HG03196 (cell line): ENCODE results near the gene TECPR1.
"Not testable (repeated sequence)": the region's sequence is repeated elsewhere in the genome, so short reads cannot be mapped to it uniquely, and the experiment has no call there.

Experiments used
- ATAC-seq: cut with Tn5 transposase; IDR thresholded peaks from one replicate; pipeline ENCODE4 v1.9.1; 2021; ENCODE audit not compliant: unreplicated experiment

TECPR1 gene

DNA sequence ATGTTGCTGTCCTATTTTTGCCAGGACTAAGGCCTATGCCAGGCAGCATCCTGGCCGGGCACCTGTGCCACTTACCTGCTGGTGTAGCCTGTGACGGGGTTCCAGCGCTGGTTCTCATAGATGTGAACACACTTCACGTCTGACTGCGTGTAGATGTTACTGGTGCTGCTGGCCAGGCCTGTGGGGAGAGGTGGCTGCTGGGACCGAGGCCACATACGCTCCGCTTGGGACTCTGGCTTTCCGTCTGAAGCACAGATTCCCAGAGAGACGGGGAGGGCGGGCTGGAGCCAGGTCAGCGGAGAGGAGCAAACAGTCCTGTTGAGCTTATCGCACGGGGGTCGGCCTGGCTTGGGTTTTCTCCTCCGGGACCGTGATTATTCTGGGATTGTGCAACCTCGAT lies 24.1 kb downstream of the TECPR1 start:
- ATAC-seq = no peak

DNA sequence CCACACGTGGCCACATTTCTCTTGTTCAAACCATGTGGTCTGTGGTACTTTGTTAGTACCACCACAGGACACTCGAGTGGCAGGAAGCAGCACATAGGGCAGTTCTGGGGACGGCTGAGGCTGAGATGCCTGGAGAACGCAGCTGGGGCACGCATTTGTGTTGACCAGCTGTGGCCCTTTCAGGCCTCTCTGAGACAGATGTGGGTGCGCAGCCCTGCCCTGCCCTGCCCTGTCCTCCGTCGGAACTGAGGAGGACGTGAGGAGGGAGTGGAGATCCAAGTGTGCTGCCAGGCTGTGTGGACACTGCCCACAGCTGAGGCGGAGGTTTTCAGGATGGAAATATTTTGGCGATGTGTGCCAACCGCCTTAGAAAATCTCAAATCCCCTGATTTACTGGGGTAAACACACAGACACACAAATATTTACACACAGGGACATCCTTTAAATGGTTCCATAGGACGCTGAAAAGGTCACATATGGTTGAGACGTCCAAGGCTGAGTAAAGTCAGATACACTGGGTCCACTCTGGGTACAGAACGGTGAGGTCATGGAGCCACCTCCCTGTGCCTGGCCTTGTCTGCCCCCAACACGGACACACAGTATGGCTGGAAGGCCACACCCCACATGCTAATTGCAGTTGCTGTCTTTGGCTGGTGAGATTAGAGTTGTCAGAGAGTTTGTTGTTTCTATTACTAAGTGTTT lies 26.0 kb downstream of the TECPR1 start:
- ATAC-seq = no peak

DNA sequence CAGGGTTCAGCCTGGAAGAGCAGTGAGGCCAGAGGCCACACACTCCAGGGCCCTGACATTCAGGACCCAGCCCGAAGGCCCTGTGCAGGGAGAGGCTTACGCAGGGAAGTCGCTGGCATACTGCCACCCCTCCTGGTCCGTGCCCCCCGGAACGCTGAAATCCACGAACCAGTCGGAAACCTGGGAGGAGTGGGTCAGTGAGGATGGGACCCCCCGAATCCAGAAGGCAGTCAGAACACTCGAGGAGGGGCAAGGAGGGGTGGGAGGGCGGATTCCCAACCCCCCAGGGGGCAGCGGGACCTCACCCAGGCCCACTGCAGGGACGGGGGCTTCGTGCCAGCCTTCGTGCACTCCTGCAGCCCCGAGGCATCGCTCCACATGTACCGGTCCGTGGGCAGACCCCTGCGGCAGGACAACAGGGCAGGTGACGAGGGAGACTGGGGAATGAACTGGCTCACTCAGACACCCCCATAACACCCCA lies 27.3 kb downstream of the TECPR1 start:
- ATAC-seq = no peak

DNA sequence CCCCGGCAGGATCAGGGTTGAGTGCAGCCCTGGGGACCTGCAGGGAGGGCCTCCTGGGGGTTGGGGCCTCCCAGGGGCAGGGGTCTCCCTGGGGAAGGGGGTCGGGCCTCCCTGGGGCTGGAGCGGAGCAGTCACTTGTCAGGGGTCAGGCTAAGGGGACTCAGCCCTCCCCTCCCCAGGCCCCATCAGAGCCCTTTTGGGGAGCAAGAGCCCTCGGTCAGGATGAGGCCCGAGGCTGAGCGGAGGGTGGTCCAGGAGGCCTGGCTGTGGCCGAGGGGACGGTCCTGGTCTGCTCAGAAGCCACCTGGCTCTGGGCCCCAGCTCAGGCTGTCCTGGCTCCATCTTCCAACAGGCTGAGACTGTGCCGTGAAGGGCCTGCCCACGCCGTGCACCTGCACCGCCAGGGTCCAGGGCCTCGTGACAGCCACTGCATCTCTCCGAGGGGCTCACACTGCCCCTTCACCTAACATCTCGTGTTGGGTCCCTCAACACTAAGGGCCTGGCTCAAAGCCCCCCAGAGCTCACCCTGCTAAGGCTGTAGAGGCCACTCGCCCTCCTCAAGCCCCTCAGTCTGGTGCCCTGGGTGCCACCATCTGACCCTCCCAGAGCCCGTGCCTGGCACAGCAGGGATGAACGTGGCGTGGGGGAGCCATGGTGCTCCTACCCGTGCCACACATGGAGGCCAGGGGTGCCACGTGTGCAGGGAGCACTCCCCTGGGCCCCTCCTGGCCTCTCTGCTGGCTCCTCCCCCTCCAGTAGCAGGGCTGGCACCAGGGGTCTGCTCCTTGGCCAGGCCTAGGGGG lies 27.9 kb downstream of the TECPR1 start:
- ATAC-seq = no peak

DNA sequence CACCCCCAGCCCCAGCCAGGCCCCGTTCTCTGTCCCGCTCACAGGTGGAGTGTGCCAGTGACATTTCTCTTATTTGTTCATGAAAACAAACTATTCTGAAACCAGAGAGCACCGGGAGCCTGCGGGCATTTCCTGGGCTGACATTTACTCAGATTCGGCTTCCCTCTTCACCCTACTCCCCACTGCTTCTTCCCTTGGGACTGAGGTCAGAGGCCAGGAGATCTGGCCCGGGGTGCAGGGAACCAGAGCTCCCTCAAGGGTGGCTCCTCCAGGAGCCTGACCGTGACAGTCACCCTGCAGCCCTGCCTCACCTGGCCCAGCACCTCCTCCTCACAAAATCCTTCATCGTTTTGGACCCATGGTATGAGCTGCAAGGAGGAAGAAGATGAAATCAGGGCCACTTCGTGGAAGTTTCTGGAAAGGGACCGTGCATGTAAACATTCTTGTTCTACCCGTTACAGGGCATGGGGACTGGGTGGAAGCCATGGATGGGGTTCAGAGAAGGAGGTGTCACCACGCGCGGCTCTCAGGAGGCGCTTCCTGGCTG lies 28.6 kb downstream of the TECPR1 start:
- ATAC-seq = no peak

DNA sequence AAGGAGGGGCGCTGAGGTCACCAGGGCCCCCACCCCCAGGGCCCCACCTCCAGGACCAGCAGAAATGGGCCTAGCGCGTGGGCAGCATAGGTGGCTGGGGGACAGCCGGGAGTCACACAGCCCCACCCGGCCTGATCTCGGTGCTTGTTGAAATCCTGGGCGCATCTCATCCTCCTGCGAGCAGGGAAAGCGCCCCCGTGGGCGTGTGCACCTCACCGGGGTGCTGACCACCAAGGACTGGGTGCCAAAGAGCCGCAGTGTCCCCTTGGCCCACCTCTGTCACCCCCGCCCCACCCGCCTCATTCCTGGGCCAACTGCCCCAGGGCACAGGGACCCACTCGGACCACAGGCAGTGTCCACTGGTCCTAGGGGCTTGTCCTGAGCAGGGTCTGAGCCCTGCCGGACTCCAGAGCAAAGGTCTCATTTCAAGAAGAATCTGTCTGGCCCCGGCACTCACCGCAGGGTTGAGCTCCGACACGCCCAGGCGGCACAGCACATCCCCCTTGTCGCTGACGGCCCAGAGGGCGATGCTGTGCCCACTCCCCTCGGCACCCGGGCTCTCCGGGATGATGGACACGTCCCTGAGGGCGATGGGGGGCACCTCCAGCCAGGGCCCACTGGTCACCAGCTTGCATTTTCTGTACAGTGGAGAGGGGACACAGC lies 29.4 kb downstream of the TECPR1 start:
- no peak for ATAC-seq

DNA sequence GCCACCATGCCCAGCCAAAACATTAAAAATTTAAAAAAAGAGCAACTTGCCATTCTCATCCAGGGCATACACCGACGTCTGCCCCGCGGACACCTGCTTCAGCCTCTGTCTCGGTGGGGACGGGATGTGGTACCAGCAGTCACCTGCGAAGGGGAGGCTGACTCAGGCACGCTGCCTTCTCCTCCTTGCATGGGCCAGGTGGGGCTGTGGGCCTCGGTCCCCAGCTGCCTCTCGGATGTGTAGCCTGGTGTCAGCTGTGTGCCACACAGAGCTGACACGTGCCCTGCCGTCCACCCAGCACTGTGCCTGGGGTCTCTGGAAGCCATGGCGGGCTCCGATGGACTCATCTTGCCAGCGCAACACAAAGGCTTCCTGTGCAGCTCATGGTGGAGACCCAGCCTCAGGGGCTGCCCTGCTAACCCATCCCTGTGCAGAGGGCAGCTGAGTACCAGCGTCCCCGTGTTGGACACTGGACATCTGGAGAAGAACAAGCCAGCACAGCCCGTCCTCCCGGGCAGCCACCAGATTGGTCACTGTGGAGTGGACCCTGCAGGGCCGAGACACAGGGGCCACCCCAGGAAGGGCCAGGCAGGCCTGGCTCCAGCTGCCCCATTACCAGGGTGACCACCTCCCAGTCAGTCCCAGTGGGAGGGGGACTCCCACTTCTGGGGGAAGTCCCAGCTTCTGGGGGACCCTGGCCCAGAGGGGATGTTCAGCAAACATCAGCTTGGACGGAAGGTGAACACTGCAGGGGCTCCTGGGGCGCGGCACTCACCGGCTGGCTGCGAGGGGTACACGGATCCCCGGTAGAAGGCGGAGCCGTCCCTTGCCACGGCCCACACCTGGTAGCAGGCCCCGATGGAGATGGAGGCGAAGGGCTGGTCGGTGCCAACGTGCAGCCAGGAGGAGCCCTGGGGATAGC lies 30.2 kb downstream of the TECPR1 start:
- no peak for ATAC-seq

DNA sequence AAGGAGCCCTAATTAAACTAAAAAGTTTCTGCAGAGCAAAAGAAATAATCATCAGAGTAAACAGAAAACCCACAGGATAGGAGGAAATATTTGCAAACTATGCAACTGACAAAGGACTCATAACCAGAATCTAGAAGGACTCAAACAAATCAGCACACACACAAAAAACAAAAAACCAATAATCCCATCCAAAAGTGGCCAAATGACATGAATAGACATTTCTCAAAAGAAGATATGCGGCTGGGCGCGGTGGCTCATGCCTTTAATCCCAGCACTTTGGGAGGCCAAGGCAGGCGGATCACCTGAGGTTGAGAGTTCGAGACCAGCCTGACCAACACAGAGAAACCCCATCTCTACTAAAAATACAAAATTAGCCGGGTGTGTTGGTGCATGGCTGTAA lies 32.6 kb downstream of the TECPR1 start:
- ATAC-seq = not testable (repeated sequence)

DNA sequence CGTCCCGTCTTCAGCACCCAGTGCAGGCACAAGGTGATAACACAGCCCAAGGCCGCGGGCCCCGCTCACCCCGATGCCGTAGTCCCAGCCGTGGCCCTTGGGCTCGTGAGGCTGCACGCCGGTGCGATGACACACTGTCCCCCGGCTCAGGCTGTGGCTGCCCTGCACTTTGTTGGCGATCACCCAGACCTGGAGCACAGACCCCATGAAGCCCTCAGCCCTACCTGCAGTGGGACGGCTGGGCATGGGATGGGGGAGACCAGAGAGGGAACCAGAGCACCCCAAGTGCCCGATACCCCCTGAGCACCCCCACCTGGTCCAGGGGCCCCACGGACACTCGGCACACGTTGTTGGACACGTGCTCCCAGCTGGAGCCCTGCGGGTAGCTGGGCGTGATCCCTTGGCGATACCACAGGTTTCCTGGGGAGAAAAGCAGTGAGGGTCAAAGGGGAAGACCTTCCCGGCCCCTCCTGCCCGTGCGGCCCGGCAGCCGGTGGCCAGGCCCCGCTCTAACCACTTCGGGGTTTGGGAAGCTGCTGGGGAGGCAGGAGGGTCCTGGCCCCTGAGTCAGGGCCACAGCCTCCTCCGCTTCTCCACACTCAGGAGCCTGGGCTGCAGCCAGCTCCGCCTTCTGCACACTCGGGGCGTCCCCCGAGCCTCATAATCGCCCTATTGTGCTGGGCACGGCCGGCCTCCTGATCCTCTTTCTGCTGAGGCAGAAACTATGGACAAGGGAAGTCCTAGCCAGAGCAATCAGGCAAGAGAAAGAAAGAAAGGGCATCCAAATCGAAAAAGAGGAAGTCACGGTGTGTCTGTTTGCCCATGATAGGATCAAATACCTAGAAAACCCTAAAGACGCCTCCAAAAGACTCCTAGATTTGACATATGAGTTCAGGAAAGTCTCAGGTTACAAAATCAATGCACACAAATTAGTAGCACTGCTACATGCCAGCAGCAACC lies 34.1 kb downstream of the TECPR1 start:
- ATAC-seq = no peak

DNA sequence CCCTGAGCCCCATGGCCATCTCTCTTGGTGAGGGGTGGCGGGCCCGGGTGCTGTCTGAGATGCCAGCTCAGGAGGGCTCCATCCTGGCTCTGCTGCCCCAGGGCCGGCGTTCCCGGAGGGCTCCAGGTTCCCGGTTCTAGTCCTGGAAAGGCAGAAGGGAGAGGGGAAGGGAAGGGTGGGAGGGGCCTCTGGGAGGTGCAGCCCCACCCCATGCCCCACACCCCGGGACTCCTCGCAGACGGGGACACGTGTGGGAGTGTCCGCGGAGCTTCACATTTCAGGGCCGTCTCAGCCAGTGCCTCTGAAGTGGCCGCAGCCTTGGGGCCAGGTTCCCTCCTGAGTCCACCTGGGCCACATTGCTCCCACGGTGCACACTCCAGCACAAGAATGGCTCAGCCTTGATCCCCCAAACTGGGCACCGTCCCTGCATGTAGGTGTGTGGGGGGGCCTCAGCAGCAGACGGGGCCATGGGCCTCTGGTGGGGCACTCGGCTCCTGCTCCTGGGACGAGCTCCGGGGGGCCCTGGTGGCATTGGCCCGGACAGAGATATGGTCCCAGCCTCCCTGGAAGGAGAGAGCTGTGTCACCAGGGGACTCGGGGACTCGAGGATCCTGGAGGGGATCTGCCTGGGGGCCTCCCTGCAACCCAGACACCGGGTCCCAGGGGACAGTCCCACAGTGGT lies 35.0 kb downstream of the TECPR1 start:
- no peak for ATAC-seq

DNA sequence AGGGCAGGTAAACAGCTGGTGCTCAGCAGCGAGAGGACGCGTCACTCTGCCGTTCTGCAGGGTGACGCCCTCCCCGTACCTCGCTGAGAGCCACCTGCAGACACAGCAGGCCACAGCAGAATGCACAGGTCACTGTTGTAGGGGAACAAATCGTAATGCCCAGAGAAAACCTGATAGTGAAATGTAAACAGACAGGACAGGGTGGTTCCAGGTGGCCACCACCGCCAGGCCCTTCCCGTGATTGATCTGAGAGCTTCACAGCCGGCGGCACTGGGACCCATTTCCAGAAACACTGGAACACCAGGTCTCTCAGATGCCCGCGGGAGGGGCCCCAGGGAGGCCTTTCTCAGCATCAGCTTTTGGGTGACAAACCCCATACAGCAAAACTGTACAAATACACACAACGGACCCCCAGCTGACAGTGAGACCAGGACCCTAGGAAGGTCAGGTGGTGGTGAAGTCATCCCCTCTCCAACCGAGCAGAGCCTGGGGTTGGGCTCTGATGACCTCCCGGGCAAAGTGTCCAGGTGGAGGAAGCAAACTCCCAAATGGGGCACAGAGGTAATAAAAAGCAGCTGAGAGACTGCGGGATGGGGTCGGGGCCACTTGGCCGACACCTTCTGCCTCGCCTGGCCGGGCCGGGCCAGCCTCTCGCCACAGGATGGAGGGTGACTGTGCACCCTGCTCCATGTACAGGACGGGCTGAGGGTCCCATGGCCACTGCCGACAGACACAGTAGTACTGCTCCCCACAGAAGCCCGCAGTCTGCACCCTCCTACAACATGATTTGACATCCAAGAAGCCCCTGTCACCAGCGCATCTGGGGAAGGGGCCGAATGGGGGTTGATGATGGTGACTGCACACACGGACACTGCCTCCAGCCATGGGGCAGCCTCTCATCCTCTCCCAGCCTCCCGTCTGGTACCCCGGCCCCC lies 36.2 kb downstream of the TECPR1 start:
- no peak for ATAC-seq

DNA sequence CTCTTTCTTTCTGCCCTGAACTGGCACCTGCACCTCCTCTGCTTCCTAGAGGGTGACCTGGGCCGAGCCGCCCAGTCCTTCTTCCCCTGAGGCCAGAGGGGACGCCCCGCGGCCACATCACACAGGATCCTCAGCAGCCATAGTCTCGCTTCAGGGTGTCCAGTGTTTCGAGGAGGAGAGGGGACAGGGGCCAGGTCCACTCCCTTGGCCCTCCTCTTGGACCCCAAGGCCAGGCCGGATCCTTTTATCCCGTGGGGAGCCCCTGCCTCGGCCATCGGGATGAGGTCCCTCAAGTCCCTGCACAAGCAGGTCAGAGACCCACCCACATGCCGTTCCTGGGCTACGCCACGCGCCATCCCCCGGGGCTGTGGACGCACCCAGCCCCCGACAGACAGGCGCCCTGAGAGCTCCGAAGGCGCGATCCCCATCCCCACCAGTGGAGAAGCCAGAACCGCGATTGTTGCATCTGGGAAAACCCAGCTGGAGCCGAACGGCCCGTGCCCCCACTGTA lies 37.2 kb downstream of the TECPR1 start:
- ATAC-seq = no peak

DNA sequence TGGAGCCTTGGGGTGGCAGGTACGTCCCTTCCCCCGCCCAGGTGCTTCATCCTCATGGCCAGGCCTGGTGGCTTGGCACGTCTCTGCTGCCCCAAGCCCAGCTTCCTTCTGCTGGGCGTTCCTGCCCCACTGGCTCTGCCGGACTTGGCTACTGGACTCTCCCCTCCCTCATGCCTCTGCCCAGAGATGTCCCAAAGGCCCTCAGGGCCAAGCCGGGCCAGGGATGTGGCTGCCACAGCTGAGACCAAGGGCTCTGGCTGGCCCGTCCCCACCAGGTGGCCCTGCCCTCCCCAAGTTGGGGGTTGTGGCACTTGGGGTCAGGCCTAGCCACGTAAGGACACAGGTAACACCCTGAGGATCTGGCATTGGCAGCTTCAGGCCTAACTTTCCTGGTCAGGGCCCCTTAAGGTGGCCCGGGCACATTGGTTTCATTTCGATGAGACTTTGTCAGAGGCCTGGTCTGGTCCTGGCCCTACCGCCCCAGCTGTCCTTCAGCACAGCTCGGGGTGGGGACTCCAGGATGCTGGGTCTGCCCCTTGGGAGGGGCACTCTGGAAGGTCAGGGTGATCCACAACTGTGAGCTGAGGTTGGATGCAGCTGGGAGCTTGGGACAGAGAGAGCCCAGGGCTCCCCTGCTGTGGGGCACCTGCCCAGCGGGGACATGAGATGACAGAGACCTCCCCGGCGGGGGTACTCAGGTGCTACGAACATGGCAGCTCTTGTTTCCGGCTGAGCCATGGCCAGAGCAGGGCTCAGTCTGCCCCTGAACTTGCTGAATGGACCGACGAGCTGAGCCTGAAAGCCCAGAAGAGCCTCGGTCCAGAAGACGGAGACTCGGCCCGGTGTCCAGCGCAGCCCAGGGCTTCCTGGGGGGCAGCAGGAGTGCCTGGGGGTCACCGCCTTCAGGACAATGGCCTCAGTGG lies 37.9 kb downstream of the TECPR1 start:
- ATAC-seq = no peak

DNA sequence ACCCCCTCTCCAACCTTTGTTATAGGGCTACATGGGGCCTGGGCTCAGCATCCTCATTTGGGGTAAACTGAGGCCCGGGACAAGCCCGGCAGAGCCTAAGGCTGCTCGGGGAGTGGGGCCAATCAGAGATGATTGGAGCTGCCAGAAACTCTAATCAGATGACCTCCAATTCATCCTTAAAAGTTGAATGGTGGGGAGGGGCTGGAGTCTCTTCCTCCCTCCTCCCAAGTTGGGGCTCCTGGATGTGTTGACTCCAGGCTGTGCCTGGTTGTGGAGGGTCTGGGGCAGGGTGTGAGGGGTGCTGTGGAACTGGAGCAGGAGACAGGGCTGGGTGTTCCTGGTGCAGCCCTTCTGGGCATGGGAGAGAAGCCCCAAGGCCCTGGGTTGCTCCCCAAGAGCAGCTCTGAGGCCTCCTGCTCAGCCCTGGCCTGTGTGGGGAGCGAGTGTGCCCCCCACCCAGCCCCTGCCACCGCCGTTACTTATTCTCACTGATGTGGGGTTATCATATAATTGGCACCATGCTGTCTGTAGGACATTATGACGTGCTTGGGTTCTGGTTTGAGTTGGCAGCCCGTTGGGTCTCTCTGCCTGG lies 38.6 kb downstream of the TECPR1 start:
- no peak for ATAC-seq

DNA sequence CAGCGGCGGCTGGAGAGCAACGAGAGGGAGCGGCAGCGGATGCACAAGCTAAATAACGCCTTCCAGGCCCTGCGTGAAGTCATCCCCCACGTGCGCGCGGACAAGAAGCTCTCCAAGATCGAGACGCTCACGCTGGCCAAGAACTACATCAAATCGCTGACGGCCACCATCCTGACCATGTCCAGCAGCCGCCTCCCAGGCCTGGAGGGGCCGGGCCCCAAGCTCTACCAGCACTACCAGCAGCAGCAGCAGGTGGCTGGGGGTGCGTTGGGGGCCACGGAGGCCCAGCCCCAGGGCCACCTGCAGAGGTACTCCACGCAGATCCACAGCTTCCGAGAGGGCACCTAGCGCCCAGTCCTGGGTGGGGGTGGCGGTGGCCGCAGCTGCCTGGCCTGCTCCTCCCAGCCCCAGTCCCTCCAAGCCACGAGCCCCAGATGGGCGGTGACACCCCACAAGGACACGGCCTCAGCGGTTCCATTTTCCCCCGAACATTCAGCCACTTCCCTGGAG lies 39.4 kb downstream of the TECPR1 start:
- no peak for ATAC-seq
